GM12892 (cell line): ENCODE measurements around the gene VWA2.

Source experiments
- POLR2A ChIP-seq: IDR thresholded peaks from 2 replicates; pipeline ENCODE4 v1.6.1; 2011; ENCODE audit warnings: low read depth, low read length, control low read depth
- POLR2AphosphoS5 ChIP-seq: IDR thresholded peaks from 2 replicates; pipeline ENCODE4 v1.6.1; 2011; ENCODE audit warnings: low read depth, low read length, control low read depth
- TAF1 ChIP-seq: IDR thresholded peaks from 2 replicates; pipeline ENCODE4 v1.6.1; 2011; ENCODE audit warnings: low read depth, mild to moderate bottlenecking, control low read depth, low read length, borderline replicate concordance

GRCh38 chr10:114212153-114212552 lies 26.9 kb upstream of the VWA2 start:
- TF ChIP-seq POLR2A (no peak), POLR2AphosphoS5 (no peak), TAF1 (no peak)
